HK-2 (cell line): ENCODE measurements around the gene TRAF6.
A peak's percentile ranks its signal among the peaks of the same experiment; 100 is the strongest.

Source experiments
- DNase-seq: peaks from one replicate; pipeline ENCODE4 v3.0.0-alpha.2; 2018; ENCODE audit not compliant: unreplicated experiment

The TRAF6 gene

GRCh38 chr11:36458129-36458915 is 51.8 kb downstream of the TRAF6 start:
- DNase-seq = no peak

GRCh38 chr11:36456156-36456555 is 53.9 kb downstream of the TRAF6 start:
- no peak for DNase-seq

- peak; percentile 84 for DNase-seq
Observed at GRCh38 chr11:36455658-36456111, 54.4 kb downstream of the TRAF6 start.

GRCh38 chr11:36454941-36455631 is 55.0 kb downstream of the TRAF6 start:
- no peak for DNase-seq

- DNase-seq = no peak
Observed at GRCh38 chr11:36454551-36454940, 55.5 kb downstream of the TRAF6 start.

GRCh38 chr11:36453678-36454077 is 56.4 kb downstream of the TRAF6 start:
- DNase-seq = no peak

- DNase-seq = no peak
Observed at GRCh38 chr11:36452961-36453360, 57.1 kb downstream of the TRAF6 start.

GRCh38 chr11:36452236-36452940 is 57.7 kb downstream of the TRAF6 start:
- no peak for DNase-seq

GRCh38 chr11:36451681-36452080 is 58.4 kb downstream of the TRAF6 start:
- no peak for DNase-seq

GRCh38 chr11:36451045-36451444 is 59.0 kb downstream of the TRAF6 start:
- no peak for DNase-seq

- DNase-seq = no peak
Observed at GRCh38 chr11:36450110-36450572, 59.9 kb downstream of the TRAF6 start.

GRCh38 chr11:36449561-36450096 is 60.4 kb downstream of the TRAF6 start:
- DNase-seq = no peak

- no peak for DNase-seq
Observed at GRCh38 chr11:36447947-36448346, 62.1 kb downstream of the TRAF6 start.

GRCh38 chr11:36447514-36447913 is 62.6 kb downstream of the TRAF6 start:
- no peak for DNase-seq

- DNase-seq = no peak
Observed at GRCh38 chr11:36446135-36446534, 63.9 kb downstream of the TRAF6 start.

- DNase-seq = no peak
Observed at GRCh38 chr11:36443661-36444060, 66.4 kb downstream of the TRAF6 start.

GRCh38 chr11:36441610-36442208 is 68.4 kb downstream of the TRAF6 start:
- DNase-seq = no peak

GRCh38 chr11:36438126-36438525 is 71.9 kb downstream of the TRAF6 start:
- DNase-seq = no peak

- DNase-seq = no peak
Observed at GRCh38 chr11:36437413-36437812, 72.7 kb downstream of the TRAF6 start.
